Smooth muscle cell (in vitro differentiated cells): Measurements from ENCODE around the gene POU2F1. TPM values are rescaled to one million over a fixed set of nuclear protein-coding genes. Genes with fewer than 3 reads are reported as not detected.

Experiments
- DNase-seq: peaks from one replicate; lab custom pipeline; 2025; ENCODE audit not compliant: unreplicated experiment; lab: John Stamatoyannopoulos, UW
- H2AFZ ChIP-seq: fragments of 200-600 bp; sonication (generic); 2 replicates; pipeline ENCODE4 v1.6.0; 2016; ENCODE audit warnings: antibody characterized with exemption, low read depth, mild to moderate bottlenecking
- H3F3A ChIP-seq: fragments of 200-600 bp; sonication (generic); 2 replicates; pipeline ENCODE4 v1.6.0; 2017; ENCODE audit warnings: antibody characterized with exemption, low read depth
- H3K27ac ChIP-seq: fragments of 200-600 bp; sonication (generic); 2 replicates; pipeline ENCODE4 v1.5.1; 2016; ENCODE audit warnings: low read depth, mild to moderate bottlenecking
- H3K27me3 ChIP-seq: fragments of 200-600 bp; sonication (generic); 2 replicates; pipeline ENCODE4 v1.6.1; 2016; ENCODE audit warnings: low read depth, mild to moderate bottlenecking
- H3K36me3 ChIP-seq: fragments of 200-600 bp; sonication (generic); 2 replicates; pipeline ENCODE4 v1.5.1; 2016; ENCODE audit warnings: low read depth
- H3K4me1 ChIP-seq: fragments of 200-600 bp; sonication (generic); 2 replicates; pipeline ENCODE4 v1.5.1; 2016; ENCODE audit warnings: low read depth
- H3K4me2 ChIP-seq: fragments of 200-600 bp; sonication (generic); 2 replicates; pipeline ENCODE4 v1.6.0; 2016; ENCODE audit warnings: mild to moderate bottlenecking
- H3K4me3 ChIP-seq: fragments of 200-600 bp; sonication (generic); 2 replicates; pipeline ENCODE4 v1.5.1; 2016; ENCODE audit warnings: mild to moderate bottlenecking
- H3K79me2 ChIP-seq: fragments of 200-600 bp; sonication (generic); 2 replicates; pipeline ENCODE4 v1.6.0; 2016; ENCODE audit warnings: low read depth, mild to moderate bottlenecking
- H3K9ac ChIP-seq: fragments of 200-600 bp; sonication (generic); 2 replicates; pipeline ENCODE4 v1.6.0; 2016; ENCODE audit warnings: low read depth
- H3K9me3 ChIP-seq: fragments of 200-600 bp; sonication (generic); replicated peaks from 2 replicates; pipeline ENCODE4 v1.5.1; 2016; ENCODE audit warnings: low read depth
- H4K20me1 ChIP-seq: fragments of 200-600 bp; sonication (generic); 2 replicates; pipeline ENCODE4 v1.6.0; 2016; ENCODE audit warnings: low read depth
- CTCF ChIP-seq: fragments of 200-600 bp; sonication (generic); IDR thresholded peaks from 2 replicates; pipeline ENCODE4 v1.5.1; 2017; ENCODE audit warnings: borderline replicate concordance, mild to moderate bottlenecking, antibody characterized with exemption; ENCODE audit not compliant: insufficient read depth, poor library complexity, severe bottlenecking
- WGBS: methylation state at CpG from one replicate; pipeline ENCODE4 v1.1.7; 2016; ENCODE audit warnings: low lambda C conversion rate; 5-methylcytosine and 5-hydroxymethylcytosine counted together
- polyA plus RNA-seq: library from polyadenylated mRNA; unstranded; fragments of >200 nt; fragmentation: Nextera tagmentation; extraction: Ambion mirVana; gene quantifications from 2 replicates; pipeline ENCODE4 v1.2.1, GENCODE V29; 2016
- total RNA-seq: library from RNA; depleted of rRNA; stranded (reverse); fragments of >200 nt; gene quantifications from 2 replicates; pipeline ENCODE4 v1.2.3, GENCODE V29; 2014

The POU2F1 gene
- total and polyA plus RNA-seq, 2 experiments from 2014 or later = 5.3 to 15.6 TPM

DNA sequence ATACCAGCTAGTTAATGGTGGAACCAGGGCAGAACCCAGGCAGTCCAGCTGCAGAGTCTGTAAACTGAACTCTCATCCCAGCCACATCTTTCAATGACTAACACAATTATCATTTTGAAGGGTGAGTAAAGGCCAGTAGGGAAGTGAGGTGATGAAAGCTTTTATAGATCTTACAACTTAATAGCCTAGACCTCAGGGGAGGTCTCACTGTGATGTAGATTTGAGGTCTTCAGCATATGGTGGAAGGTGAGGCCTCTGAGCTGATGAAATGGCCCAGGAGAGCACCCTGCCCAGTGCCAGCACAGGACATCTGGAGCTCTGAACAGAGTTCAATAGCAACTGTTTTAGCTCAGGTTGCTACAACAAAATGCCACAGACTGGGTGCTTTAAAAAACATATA lies 44.8 kb upstream of the POU2F1 start:
- Histone ChIP-seq H2AFZ (no peak overlapping the region), H3K9ac (no peak overlapping the region)
- TF ChIP-seq CTCF = no peak

GRCh38 chr1:167178831-167179230 lies 41.9 kb upstream of the POU2F1 start:
- no peak for TF ChIP-seq CTCF
- Histone ChIP-seq H3K79me2 (no peaks in the 10 kb centered on the region), H3K9me3 (no peaks in the 10 kb centered on the region), H4K20me1 (no peaks in the 10 kb centered on the region), H3F3A (peaks cover 4% of the 10 kb centered on the region), H3K4me1 (peaks cover 16% of the 10 kb centered on the region), H3K27me3 (no peaks in the 10 kb centered on the region), H3K36me3 (no peaks in the 10 kb centered on the region), H3K27ac (no peak overlapping the region), H3K4me2 (no peak overlapping the region), H3K9ac (no peak overlapping the region), H2AFZ (no peak overlapping the region), H3K4me3 (no peak overlapping the region)
- WGBS = 0% methylated on average over 1 of the region's 1 CpG
- DNase-seq = no peak

More for the DNA sequence above, 44.8 kb upstream of the POU2F1 start:
- DNase-seq = no peak
- Histone ChIP-seq H3F3A (peaks cover 4% of the 10 kb centered on the region), H3K27me3 (no peaks in the 10 kb centered on the region), H3K27ac (no peak overlapping the region), H3K4me3 (no peak overlapping the region), H3K4me2 (peak overlapping the region; percentile 1), H3K36me3 (no peaks in the 10 kb centered on the region), H3K4me1 (peaks cover 30% of the 10 kb centered on the region), H3K79me2 (no peaks in the 10 kb centered on the region), H3K9me3 (no peaks in the 10 kb centered on the region), H4K20me1 (no peaks in the 10 kb centered on the region)

GRCh38 chr1:167182571-167183320 lies 37.9 kb upstream of the POU2F1 start:
- Histone ChIP-seq H3K4me1 (no peaks in the 10 kb centered on the region), H3F3A (no peaks in the 10 kb centered on the region), H3K4me2 (no peak overlapping the region), H3K27me3 (no peaks in the 10 kb centered on the region), H3K27ac (no peak overlapping the region), H3K9me3 (no peaks in the 10 kb centered on the region), H4K20me1 (no peaks in the 10 kb centered on the region), H3K4me3 (no peak overlapping the region), H2AFZ (no peak overlapping the region), H3K36me3 (no peaks in the 10 kb centered on the region), H3K79me2 (no peaks in the 10 kb centered on the region), H3K9ac (no peak overlapping the region)
- no peak for DNase-seq
- TF ChIP-seq CTCF = no peak

- no peak overlapping the region for H3K9ac ChIP-seq
These were observed 36.6 kb upstream of the POU2F1 start for GRCh38 chr1:167184081-167184480.

More at GRCh38 chr1:167184081-167184480, 36.6 kb upstream of the POU2F1 start:
- no peak for TF ChIP-seq CTCF
- Histone ChIP-seq H3K4me1 (no peaks in the 10 kb centered on the region), H3K36me3 (no peaks in the 10 kb centered on the region), H3K9me3 (no peaks in the 10 kb centered on the region), H4K20me1 (no peaks in the 10 kb centered on the region), H3K27me3 (no peaks in the 10 kb centered on the region), H3K4me2 (no peak overlapping the region), H3F3A (no peaks in the 10 kb centered on the region), H3K4me3 (no peak overlapping the region), H2AFZ (no peak overlapping the region), H3K27ac (no peak overlapping the region), H3K79me2 (no peaks in the 10 kb centered on the region)
- DNase-seq = no peak
- WGBS = 89% methylated on average over 2 of the region's 2 CpGs
